Stimulated activated CD4-positive, alpha-beta T cell treated with anti-CD3 and anti-CD28 coated beads, Interleukin-15, amount 100 ng/mL, for 48 hours (primary cell): ENCODE measurements around the gene CBFA2T2.

Experiments
- DNase-seq, 2 donors: peaks; one replicate each; pipeline ENCODE4 v3.0.0-alpha.2; 2020; ENCODE audit warnings: low read depth in 2 of 2

CBFA2T2 gene

DNA sequence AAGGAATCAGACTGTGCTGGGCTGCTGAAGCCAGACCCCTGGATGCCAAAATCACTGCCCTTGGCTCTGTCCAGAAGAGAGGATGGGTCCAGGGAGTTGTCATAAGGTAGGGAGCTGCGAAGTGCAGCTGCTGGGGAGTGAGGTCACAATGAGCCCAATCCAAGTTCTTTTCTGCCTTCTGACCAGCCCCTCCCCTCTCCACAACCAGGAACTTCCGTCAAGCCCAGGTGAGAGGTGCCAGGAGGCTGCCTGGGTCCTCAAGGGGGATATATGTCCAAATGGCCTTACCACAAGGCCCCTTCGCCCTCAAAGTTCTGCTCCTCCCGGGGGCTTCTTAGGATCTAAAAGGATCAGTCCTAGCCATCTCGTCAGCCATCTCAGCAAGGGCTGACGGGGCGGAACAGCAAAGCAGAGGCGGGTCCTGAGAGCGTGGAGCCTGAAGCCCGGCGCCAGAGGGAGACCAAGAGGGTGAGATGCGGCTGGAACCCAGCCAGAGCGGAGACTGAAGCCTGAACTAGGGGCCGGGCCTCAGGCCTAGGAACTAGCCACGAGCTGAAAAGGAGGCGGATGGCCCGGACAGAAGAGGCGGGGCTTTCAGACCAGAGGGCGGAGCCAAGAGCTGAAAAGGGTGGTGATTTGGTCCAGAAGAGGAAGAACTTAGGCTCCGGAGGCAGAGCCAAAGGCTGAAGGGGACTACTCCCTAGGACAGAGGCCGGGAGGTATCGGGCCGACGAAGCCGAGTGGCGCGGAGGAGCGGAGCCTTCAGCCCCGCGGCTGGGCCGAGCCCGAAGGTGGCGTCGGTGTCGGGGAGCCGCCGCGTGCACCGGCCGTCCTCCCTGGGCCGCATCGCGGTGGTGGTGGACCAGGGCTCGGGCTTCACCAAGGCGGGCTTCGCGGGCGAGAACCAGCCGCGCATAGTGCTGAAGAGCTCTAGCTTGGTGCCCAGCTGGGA, 176.7 kb downstream of the CBFA2T2 start, which contains the start of gene ACTL10:
TSS of gene ACTL10 (plus strand) at position 651 of the 952 bp plus-strand sequence. CDS start 555 bp downstream, outside the sequence.
- DNase-seq = peak; percentile 77 to 85

DNA sequence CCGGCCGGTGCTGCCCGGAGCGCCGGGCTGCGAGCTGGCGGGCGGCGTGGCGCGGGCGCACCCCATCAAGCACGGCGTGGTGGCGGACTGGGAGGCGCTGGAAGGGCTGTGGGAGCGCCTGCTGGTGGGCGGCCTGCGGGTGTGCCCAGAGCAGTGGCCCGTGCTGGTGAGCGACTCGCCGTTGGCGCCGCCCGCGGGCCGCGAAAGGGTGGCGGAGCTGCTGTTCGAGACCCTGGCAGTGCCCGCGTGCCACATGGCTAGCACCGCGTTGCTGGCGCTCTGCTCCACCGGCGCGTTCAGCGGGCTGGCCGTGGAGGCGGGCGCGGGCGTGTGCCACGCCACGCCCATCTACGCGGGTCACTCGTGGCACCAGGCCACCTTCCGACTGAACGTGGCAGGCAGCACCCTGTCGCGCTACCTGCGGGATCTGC, 177.4 kb downstream of the CBFA2T2 start:
- no peak for DNase-seq

DNA sequence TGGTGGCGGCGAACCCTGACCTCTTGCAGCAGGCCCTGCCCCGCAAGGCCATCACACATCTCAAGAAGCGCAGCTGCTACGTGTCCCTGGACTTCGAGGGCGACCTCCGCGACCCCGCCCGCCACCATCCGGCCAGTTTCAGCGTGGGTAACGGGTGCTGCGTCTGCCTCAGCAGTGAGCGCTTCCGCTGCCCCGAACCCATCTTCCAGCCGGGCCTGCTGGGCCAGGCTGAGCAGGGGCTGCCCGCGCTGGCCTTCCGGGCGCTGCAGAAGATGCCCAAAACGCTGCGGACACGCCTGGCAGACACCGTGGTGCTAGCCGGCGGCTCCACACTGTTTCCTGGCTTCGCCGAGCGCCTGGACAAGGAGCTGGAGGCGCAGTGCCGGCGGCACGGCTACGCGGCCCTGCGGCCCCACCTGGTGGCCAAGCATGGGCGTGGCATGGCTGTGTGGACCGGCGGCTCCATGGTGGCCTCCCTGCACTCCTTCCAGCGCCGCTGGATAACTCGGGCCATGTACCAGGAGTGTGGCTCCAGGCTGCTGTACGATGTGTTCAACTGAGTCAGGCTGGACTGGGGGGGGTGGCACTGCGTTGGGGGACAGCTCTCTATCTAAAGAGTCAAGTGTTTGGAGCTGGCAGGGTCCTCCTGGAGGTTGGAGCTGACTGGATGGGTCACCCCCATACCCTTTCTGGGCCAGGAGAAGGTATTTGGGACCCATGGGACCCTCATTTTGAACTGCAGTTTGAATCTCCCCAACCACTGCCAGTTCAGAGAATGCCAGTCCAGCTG, 178.0 kb downstream of the CBFA2T2 start:
- DNase-seq = peak; percentile 55 to 78

- no peak for DNase-seq
These were observed 178.7 kb downstream of the CBFA2T2 start for GRCh38 chr20:33668466-33669155.

- DNase-seq = no peak
These were observed 179.3 kb downstream of the CBFA2T2 start for GRCh38 chr20:33669224-33669623.

GRCh38 chr20:33669873-33670640, 180.2 kb downstream of the CBFA2T2 start:
- no peak for DNase-seq

GRCh38 chr20:33670715-33671499, 181.0 kb downstream of the CBFA2T2 start:
- DNase-seq = no peak

DNA sequence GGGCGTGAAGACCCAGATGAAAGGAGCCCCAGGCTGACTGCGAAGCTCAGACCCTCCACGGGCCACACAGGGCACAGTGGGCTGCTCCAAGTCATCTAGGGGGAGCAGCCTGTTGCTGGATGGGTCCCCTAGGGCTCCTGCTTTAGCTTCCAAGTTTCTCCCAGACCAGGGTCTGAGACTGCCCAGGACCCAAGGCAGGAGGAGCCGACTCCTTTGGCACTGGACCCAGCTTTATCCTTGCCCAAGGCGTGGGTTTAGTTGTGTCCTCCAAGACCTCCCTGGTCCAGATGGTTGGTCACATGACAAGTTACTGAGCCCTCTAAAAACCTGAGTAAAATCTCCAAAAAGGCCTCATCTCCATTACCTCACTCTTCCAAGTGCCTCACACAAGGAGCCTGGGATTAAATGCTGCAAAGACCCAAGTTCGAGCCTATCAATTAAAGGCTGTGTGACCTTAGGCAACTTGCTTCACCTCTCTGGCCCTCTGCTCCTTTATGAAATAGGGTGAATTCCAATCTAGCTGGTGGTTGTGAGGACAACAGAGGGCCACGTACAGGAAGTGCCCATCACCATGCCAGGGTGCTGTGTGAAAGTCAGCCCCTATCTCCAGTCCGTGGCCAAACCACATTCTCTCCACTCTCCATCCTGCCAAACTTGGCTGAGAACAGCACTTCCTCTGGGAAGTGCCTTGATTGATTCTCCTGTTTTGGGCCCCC, 181.8 kb downstream of the CBFA2T2 start:
- no peak for DNase-seq

GRCh38 chr20:33672426-33673113, 182.7 kb downstream of the CBFA2T2 start:
- no peak for DNase-seq

- no peak for DNase-seq
These were observed 183.2 kb downstream of the CBFA2T2 start for GRCh38 chr20:33673114-33673409.

DNA sequence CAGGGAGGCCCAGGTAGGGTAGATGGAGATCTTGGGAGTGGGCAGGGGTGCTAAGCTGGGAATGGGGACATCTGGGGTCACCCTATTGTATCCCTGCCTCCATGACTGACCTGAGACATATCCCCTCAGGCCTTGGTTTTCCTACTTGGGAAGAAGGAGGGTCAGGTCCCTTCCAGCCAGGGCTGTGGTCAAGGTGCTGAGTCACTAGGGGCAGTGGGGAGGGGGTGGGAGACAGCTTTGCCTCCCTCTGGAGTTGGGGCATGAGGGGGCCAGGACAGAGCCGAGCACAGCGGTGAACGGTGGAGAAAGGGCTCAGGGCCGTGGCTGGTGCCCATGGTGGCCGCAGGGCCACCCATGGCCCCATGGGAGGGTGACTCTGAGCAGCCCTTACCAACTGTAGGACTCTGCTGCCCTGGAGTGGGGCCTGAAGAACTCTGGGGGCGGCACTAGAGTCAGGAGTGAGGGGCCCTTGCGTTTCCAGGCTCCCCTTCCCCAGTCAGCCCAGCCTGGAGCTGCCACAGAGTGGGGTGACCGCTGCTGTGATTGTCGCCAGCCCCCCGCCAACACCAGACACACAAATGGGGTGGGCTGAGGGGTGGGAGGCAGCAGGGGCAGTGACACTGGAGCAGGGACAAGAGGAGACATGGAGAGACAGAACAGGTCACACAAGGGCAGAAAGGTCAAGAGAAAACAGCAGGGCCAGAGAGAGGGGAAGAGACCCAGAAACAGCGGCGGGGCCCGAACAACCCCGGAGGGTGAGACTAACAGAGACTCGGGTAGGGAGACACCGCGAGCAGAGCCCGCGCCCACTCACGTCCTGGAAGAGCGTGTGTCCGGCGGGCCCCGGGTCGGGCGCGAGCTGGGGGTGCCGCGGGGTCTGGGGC, 183.8 kb downstream of the CBFA2T2 start:
- no peak for DNase-seq

DNA sequence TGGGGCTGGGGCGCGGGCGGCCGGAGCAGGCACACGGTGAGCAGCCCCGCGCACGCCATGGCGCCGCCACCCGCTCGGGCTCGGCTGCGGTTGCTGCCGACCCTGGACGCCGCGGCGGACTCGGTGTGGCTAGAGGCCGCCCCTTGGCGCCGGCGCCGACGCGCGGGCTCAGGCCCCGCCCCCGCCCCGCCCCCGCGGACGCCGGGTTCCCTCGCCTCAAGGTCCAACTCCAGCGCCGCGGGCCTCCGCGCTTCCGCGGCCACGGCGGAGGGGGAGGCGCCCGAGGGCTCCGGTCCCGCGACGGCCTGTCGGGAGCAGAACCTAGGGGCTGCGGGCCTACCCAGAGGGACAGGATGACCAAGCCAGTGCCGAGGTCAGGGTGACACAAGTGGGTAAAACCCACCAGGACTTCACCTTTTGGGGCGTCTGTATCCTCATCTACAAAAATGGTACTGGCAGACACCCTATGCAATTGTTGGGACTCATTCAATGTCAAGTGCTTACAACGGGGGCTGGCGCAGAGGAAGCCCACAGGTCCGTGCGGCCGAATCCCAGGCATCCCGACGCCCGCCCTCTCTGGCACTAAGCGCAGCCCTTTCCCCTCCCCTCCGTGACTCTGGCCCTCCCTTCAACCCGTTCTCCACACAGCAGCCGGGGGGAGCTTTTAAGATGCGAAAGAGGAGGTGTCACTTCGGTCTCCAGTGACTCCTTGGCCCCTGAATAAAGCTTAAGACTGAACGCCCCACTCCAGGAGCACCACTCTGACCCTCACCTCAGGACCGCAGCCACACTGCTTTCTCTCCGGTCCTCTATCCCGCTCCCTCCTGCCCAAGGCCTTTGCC, 184.6 kb downstream of the CBFA2T2 start, which contains the start of gene NECAB3:
TSS of gene NECAB3 (minus strand) at position 135 of the 842 bp plus-strand sequence. CDS start at position 59, 76 bp downstream.
- DNase-seq = peak in 1 of 2 donors; percentile 55

DNA sequence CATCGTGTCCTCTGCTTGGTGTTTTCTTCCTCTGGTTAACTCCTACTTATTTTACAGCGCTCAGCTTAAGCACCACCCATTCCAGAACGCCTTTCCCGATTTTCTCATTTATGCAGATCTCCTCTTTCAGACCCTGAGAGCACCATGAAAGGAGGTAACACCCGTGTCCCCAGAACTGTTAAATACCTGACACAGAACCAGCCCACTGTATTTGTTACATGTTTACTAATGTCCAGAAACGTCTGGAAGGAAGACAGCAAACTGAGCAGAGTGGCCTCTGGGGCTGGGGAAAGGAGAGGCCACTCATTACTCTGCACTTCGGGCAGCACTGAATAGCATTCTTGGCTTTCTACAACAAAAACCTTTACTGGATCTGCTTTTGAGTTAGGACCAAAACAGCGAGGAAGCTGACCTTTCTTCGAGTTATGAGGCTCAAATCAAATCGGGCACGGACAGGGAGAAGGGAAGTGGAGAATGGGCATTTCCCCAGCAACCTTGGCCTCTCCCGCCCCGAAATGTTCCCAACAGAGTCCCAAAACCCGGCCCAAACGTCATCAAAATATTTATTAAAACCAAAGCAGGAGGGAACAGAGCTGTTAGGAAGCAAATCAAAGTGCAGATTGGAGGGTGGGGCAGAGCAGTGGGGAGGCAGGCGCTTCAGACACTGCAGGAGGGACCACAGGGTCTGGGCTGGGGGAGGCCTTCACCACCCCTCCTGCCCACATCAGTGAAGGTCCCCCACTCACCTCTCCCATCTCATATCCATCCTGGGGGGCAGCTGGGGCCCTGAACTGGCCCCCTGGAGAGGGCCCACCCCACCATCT, 185.5 kb downstream of the CBFA2T2 start:
- no peak for DNase-seq

- no peak for DNase-seq
These were observed 186.2 kb downstream of the CBFA2T2 start for GRCh38 chr20:33676121-33676520.

- no peak for DNase-seq
These were observed 187.1 kb downstream of the CBFA2T2 start for GRCh38 chr20:33676652-33677645.
